HG03521 (cell line): Measurements from ENCODE around the gene RPTOR.
"Not testable (repeated sequence)": the region's sequence is repeated elsewhere in the genome, so short reads cannot be mapped to it uniquely, and the experiment has no call there.

Experiments
- ATAC-seq: cut with Tn5 transposase; IDR thresholded peaks from one replicate; pipeline ENCODE4 v1.9.1; 2021; ENCODE audit warnings: mild to moderate bottlenecking, moderate library complexity; ENCODE audit not compliant: unreplicated experiment

The RPTOR gene

GRCh38 chr17:80804466-80804865 is 259.8 kb downstream of the RPTOR start:
- no peak for ATAC-seq

DNA sequence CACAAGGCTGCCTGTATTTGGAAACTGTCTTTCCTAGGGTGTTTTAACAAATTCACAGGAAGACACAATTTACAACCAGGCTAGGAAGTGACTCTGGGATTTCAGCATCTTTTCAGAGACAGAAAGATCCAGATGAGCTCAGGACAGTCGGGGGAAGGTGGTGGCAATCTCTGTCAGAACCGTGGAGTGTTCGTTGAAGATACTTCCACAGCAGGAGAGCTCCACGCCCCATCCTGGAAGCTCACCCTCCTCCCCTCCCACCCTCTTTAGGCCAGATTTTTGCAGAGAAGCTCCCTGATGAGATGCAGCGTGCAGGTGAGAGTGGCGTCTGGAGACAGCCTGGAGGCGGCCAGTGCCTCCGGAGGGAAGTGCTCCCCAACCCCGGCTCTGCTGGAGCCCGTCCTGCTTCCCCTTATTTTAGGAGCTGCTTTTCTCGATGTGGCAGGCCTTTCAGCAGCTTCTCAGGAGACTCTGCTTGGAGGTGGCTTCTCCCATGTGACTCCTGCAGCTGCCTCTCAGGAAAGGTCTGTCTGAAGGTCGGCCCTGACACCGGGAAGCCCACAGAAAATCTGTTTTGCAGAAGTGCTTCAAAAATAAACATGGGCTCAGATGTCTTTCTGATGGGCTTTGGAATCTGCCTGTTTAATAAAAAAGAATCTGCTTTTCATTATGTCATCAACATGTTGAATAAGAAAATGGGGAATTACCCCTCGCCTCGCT is 260.6 kb downstream of the RPTOR start:
- no peak for ATAC-seq

DNA sequence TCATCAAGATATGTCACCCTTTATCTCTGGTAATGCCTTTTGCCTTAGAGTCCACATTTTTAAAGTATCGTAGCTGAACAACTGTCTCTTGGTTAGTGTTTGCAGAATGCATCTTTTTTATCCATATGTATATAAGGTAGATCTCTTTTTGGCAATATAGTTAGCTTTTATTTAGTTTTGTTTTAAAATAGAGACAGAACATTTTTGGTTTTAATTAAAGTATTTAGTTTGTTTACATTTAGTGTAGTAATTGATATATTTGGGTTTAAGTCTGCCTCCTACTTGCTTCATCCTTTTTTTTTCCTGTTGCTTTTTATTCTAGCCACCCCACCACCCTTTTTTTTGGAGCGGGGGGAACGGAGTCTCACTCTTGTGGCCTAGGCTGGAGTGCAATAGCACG is 262.4 kb downstream of the RPTOR start:
- no peak for ATAC-seq

- ATAC-seq, result no peak
Observed at GRCh38 chr17:80807882-80808281, 263.2 kb downstream of the RPTOR start.

GRCh38 chr17:80811181-80812105 is 266.8 kb downstream of the RPTOR start:
- ATAC-seq, result no peak

DNA sequence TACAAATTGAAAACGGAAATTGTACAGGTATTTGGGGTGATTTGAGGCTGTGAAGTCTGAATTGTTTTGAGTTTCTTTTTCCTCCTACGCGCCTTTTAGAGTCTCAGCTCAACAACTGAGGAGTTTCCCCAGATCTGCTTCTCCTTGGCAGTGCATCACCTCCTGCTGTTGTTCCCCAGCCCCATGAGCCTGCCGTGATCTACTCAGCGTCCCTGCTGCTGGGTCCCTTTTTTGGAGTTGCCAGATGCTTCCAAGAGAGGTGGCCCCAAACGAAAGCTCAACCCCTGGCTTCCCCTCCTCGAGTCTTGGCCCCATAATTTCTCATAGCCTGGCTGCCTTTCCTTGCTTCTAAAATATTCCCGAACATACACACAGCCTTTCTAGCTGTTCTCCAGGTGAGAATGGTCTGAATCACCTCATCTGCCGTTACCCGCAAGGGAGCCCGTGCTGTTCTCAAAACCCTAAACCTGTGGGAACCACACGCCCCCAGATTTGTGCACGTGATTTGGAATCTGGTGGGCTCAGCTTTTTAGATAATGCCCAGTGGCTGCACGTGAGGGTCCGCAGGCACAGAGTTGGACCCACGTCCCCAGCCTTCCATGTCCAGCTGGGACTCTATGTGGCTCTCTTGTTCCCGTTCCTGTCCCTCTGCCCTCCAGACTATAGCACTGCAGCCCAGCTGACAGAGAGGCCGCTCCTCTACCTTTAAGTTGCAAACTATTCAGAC is 267.9 kb downstream of the RPTOR start:
- no peak for ATAC-seq

DNA sequence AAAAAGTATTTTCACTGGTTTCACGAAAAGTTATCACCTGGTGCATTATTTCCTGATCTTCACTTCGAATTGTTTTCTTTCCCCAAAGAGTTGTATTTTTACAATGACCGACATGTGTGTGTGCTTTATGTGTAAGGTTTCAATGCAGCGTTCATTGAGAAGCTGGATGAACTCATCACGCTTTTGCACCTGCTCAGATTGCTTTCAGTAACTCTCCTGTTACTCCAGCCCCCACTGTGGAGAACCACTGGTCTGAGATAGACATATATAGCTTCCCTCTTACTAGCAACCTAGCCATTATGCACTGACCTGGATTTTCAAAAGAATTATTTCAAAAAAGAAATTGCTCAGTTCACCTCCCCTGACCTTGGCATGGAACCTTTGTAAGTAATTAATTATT is 268.7 kb downstream of the RPTOR start:
- ATAC-seq, result no peak

GRCh38 chr17:80814491-80814890 is 269.9 kb downstream of the RPTOR start:
- no peak for ATAC-seq

- no peak for ATAC-seq
Observed at GRCh38 chr17:80815151-80815681, 270.6 kb downstream of the RPTOR start.

DNA sequence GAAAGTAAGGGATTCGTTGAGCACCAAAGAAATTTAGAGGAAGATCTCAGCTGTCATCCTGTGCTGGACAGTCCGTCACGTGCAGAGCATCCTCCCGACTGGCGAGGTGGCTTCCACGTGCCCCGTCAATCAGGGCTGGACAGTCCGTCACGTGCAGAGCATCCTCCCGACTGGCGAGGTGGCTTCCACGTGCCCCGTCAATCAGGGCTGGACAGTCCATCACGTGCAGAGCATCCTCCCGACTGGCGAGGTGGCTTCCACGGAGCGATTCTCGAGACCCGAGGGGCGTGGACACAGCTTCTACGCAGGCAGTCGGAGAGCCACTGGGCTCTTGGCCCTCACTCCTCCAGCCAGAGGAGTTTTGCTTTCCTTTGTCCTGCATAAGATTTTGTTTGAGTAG is 271.1 kb downstream of the RPTOR start:
- ATAC-seq, result not testable (repeated sequence)

- ATAC-seq, result no peak
Observed at GRCh38 chr17:80816241-80817103, 271.8 kb downstream of the RPTOR start.

DNA sequence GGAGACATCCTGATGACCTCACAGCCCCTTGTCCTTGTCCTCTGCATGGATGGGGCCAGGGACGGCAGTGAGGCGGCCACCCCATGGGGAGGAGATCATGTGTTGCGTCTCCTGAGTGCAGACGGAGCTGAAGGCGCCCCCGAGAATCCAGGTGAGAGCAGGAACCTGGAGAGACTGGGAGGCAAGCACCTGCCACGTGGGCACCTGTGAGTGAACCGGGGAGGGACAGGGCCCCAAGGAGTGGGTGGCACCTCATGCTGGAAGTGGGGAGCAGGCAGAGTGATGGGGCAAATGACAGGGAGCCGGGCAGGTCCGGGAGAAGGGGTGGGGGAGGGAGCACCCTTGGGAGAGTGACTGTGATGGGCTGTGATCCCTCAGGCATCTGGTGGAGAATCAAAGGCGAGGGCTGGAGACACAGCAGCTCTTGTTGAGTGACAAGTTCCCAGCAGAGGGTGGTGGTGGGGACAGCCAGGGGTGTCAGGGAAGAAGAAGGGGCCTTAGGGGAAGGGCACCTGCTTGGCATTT is 272.7 kb downstream of the RPTOR start:
- ATAC-seq, result no peak

- ATAC-seq, result no peak
Observed at GRCh38 chr17:80817861-80818260, 273.2 kb downstream of the RPTOR start.

GRCh38 chr17:80818871-80819270 is 274.2 kb downstream of the RPTOR start:
- ATAC-seq, result no peak

DNA sequence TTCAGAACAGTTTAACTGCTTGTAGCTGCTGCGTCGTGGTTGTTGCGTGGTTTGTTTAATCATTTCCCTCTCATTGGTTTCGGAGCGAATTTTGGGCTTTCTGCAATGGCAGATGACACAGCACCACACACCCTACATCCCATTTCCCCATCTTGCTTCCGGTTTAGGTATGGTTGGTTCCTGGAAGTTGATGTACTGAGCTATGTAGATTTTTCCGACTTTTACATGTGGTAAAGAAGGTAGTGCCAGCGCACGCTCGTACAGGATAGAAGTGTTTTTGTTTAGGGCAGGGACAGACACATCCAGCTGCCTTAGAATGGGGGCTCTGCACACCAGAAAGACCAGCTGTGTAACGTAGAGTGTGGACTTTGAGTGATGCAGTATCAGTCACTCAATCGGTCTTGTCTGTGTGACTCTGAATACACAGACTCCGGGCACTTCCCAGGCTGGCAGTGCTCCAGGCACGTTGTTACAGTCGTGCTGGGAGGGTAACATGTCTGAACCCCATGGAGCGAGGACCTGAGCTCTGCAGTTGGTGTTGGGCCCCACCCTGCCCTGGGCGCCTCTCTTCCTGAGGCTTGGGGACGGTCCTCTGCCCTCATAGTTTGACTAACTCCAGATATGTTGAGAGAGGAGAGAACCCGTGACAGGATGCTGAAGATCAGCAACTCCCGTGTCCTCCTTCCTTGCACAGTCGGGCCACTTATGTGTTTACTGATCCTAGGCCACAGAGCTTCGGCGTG is 275.0 kb downstream of the RPTOR start:
- no peak for ATAC-seq

DNA sequence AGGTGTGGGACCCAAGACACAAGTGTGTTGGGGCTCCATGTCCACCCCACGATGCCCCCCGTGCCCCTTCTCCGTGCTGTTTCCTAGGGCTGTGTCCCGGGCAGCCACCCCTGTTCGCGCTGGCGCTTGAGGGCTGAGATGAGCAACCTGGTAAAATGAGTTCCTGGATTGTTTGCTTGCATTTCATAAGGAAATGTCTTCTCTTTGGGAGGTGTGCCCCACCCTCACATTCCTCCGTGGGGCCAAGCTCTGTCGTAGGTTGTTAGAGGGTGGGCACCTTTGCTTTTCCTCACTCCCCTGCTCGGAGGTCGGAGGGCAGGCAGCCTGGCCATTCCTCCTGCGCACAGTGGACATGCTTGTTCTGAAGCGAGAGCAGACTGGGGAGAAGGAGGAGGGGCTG is 275.7 kb downstream of the RPTOR start:
- ATAC-seq, result no peak

GRCh38 chr17:80821546-80821945 is 276.9 kb downstream of the RPTOR start:
- no peak for ATAC-seq

DNA sequence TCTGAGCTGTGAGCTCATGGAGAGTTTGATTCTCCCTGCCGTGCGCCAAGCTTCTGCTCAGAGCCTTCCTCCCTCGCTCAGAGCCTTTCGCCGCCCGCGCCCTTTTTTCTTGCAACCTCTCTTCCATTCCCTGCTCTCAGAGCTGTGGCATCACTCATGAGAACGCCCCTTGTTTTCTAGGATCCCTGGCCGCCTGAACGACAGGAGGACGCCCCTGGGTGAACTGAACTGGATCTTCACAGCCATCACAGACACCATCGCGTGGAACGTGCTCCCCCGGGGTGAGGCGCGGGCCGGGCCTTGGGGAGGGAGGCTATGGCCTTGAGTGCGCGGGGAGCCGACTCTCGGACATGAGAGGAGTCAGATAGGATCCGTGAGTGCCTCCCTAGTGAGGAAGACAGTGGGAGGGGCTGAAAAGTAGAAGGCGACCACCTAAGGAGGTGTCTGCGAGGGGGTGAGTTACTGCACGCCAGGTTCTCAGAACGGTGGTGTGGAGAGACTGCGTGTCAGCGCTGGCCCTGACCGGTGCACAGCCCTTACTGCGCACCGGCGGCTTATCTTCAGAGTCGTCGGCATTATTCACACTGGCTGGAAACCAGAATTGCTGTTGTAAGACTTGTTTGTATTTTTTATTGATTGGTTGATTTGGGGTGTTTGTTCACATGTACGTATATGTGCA is 277.5 kb downstream of the RPTOR start:
- ATAC-seq, result no peak
